ENCODE measurements around the gene UNC13D. TPM values are rescaled to one million over a fixed set of nuclear protein-coding genes. Genes with fewer than 3 reads are reported as not detected.

Gene UNC13D
- polyA plus RNA-seq, 1 donor from 2014 or later, result 1.2 TPM

DNA sequence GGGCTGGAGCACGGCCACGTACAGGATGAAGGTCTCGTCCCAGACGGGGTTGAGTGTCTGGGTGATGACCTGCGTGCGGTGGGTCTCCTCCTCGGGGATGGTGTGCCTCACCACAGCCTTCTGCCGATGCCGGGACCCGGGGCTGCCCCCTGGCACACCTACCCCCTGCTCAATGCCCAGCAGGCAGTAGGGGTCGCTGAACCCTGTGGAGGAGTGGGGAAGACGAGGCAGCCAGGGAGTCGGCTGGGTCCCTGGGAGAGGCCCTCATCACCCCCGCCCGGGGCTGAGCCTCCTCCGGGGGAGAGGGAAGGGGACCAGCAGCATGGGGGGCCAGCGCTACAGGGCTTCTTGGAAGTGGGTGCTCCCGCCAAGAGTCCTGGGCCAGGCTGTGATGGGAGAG is 1.8 kb downstream of the UNC13D start:
- Histone ChIP-seq H3K27me3 (ENCODE audit: insufficient read depth, low read depth, low read length) (no peaks in the 10 kb centered on the region), H3K4me2 (ENCODE audit: low read length) (no peak overlapping the region), H2AFZ (ENCODE audit: low read depth, low read length) (no peak overlapping the region), H3K9me3 (ENCODE audit: low read length) (no peaks in the 10 kb centered on the region), H3K27ac (ENCODE audit: low read length) (no peak overlapping the region), H3K79me2 (replicated peaks; ENCODE audit: insufficient read depth, low read length) (no peaks in the 10 kb centered on the region), H3K9ac (ENCODE audit: low read length) (no peak overlapping the region), H3K9me2 (ENCODE audit: insufficient read depth, low read length) (no peaks in the 10 kb centered on the region), H3K4me3 (ENCODE audit: low read length) (no peak overlapping the region), H3K36me3 (ENCODE audit: insufficient read depth, low read length) (no peaks in the 10 kb centered on the region), H4K20me1 (ENCODE audit: insufficient read depth) (no peaks in the 10 kb centered on the region), H3F3A (ENCODE audit: insufficient read depth, low read length, poor library complexity, severe bottlenecking) (no peaks in the 10 kb centered on the region)
- TF ChIP-seq RAD21 (conservative IDR thresholded peaks at IDR 0.05) (no peak), EZH2 (IDR thresholded peaks at IDR 0.05; ENCODE audit: borderline replicate concordance, insufficient read depth, low read length, poor library complexity, severe bottlenecking) (no peak), TAF1 (IDR thresholded peaks at IDR 0.05; ENCODE audit: low read depth) (no peak), SMC3 (conservative IDR thresholded peaks at IDR 0.05; ENCODE audit: poor library complexity) (no peak), EP300 (conservative IDR thresholded peaks at IDR 0.05; ENCODE audit: poor library complexity, severe bottlenecking) (no peak), MXI1 (conservative IDR thresholded peaks at IDR 0.05; ENCODE audit: poor library complexity, severe bottlenecking) (no peak), POLR2AphosphoS5 (IDR thresholded peaks at IDR 0.05) (no peak)
- TF ChIP-seq, protein P1, sequence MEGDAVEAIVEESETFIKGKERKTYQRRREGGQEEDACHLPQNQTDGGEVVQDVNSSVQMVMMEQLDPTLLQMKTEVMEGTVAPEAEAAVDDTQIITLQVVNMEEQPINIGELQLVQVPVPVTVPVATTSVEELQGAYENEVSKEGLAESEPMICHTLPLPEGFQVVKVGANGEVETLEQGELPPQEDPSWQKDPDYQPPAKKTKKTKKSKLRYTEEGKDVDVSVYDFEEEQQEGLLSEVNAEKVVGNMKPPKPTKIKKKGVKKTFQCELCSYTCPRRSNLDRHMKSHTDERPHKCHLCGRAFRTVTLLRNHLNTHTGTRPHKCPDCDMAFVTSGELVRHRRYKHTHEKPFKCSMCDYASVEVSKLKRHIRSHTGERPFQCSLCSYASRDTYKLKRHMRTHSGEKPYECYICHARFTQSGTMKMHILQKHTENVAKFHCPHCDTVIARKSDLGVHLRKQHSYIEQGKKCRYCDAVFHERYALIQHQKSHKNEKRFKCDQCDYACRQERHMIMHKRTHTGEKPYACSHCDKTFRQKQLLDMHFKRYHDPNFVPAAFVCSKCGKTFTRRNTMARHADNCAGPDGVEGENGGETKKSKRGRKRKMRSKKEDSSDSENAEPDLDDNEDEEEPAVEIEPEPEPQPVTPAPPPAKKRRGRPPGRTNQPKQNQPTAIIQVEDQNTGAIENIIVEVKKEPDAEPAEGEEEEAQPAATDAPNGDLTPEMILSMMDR (IDR thresholded peaks at IDR 0.05; ENCODE audit: poor library complexity, severe bottlenecking), result no peak
- TF ChIP-seq, protein P2, sequence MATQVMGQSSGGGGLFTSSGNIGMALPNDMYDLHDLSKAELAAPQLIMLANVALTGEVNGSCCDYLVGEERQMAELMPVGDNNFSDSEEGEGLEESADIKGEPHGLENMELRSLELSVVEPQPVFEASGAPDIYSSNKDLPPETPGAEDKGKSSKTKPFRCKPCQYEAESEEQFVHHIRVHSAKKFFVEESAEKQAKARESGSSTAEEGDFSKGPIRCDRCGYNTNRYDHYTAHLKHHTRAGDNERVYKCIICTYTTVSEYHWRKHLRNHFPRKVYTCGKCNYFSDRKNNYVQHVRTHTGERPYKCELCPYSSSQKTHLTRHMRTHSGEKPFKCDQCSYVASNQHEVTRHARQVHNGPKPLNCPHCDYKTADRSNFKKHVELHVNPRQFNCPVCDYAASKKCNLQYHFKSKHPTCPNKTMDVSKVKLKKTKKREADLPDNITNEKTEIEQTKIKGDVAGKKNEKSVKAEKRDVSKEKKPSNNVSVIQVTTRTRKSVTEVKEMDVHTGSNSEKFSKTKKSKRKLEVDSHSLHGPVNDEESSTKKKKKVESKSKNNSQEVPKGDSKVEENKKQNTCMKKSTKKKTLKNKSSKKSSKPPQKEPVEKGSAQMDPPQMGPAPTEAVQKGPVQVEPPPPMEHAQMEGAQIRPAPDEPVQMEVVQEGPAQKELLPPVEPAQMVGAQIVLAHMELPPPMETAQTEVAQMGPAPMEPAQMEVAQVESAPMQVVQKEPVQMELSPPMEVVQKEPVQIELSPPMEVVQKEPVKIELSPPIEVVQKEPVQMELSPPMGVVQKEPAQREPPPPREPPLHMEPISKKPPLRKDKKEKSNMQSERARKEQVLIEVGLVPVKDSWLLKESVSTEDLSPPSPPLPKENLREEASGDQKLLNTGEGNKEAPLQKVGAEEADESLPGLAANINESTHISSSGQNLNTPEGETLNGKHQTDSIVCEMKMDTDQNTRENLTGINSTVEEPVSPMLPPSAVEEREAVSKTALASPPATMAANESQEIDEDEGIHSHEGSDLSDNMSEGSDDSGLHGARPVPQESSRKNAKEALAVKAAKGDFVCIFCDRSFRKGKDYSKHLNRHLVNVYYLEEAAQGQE (IDR thresholded peaks at IDR 0.05; ENCODE audit: borderline replicate concordance), result no peak

DNA sequence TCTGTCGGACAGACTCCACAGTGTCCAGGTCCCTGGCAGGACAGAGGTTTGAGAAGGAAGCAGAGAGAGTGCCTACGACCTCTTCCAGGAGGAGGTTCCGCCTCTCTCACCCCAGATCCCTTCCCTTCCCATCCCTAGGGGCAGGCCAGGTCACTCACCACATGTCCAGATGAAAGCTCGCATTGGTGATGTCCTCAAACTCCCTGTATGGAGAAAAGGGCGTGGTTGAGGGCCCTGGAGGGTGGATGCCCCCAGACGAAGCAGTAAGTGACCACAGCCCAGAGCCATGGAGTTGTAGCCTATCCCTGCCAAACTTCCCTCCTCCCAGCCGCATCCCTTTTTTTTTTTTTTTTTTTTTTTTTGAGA is 3.4 kb downstream of the UNC13D start:
- Histone ChIP-seq H3K27me3 (ENCODE audit: insufficient read depth, low read depth, low read length) (no peaks in the 10 kb centered on the region), H3K9ac (ENCODE audit: low read length) (no peak overlapping the region), H3K27ac (ENCODE audit: low read length) (no peak overlapping the region), H3K4me3 (ENCODE audit: low read length) (no peak overlapping the region), H4K20me1 (ENCODE audit: insufficient read depth) (no peaks in the 10 kb centered on the region), H3K79me2 (replicated peaks; ENCODE audit: insufficient read depth, low read length) (no peaks in the 10 kb centered on the region), H3K9me3 (ENCODE audit: low read length) (no peaks in the 10 kb centered on the region), H3K9me2 (ENCODE audit: insufficient read depth, low read length) (no peaks in the 10 kb centered on the region), H3F3A (ENCODE audit: insufficient read depth, low read length, poor library complexity, severe bottlenecking) (no peaks in the 10 kb centered on the region), H3K36me3 (ENCODE audit: insufficient read depth, low read length) (no peaks in the 10 kb centered on the region), H2AFZ (ENCODE audit: low read depth, low read length) (no peak overlapping the region), H3K4me2 (ENCODE audit: low read length) (no peak overlapping the region)
- TF ChIP-seq, protein P2 (IDR thresholded peaks at IDR 0.05; ENCODE audit: borderline replicate concordance), result no peak
- TF ChIP-seq MXI1 (conservative IDR thresholded peaks at IDR 0.05; ENCODE audit: poor library complexity, severe bottlenecking) (no peak), TAF1 (IDR thresholded peaks at IDR 0.05; ENCODE audit: low read depth) (no peak), POLR2AphosphoS5 (IDR thresholded peaks at IDR 0.05) (no peak), EZH2 (IDR thresholded peaks at IDR 0.05; ENCODE audit: borderline replicate concordance, insufficient read depth, low read length, poor library complexity, severe bottlenecking) (no peak), RAD21 (conservative IDR thresholded peaks at IDR 0.05) (no peak), EP300 (conservative IDR thresholded peaks at IDR 0.05; ENCODE audit: poor library complexity, severe bottlenecking) (no peak), SMC3 (conservative IDR thresholded peaks at IDR 0.05; ENCODE audit: poor library complexity) (no peak)
- TF ChIP-seq, protein P1 (IDR thresholded peaks at IDR 0.05; ENCODE audit: poor library complexity, severe bottlenecking), result no peak
